ENCODE data around the gene STAG1.
"Not testable (repeated sequence)": the region's sequence is repeated elsewhere in the genome, so short reads cannot be mapped to it uniquely, and the experiment has no call there.

The STAG1 gene

GRCh38 chr3:136377508-136377907, 374.7 kb downstream of the STAG1 start:
- no peak for DNase-seq

- DNase-seq = not testable (repeated sequence)
Observed at GRCh38 chr3:136375800-136376199, 376.4 kb downstream of the STAG1 start.

- no peak for DNase-seq
Observed at GRCh38 chr3:136366289-136366688, 385.9 kb downstream of the STAG1 start.

- no peak for DNase-seq
Observed at GRCh38 chr3:136353461-136353860, 398.7 kb downstream of the STAG1 start.

- no peak for DNase-seq
Observed at GRCh38 chr3:136351905-136352304, 400.3 kb downstream of the STAG1 start.

GRCh38 chr3:136351351-136351750, 400.8 kb downstream of the STAG1 start:
- DNase-seq = no peak

- no peak for DNase-seq
Observed at GRCh38 chr3:136350557-136350956, 401.6 kb downstream of the STAG1 start.

- no peak for DNase-seq
Observed at GRCh38 chr3:136350132-136350531, 402.0 kb downstream of the STAG1 start.

GRCh38 chr3:136346486-136346885, 405.7 kb downstream of the STAG1 start:
- DNase-seq = no peak

- peak; percentile 96 for DNase-seq
Observed at GRCh38 chr3:136343873-136344555, 408.2 kb downstream of the STAG1 start.

GRCh38 chr3:136343446-136343845, 408.7 kb downstream of the STAG1 start:
- peak; percentile 96 for DNase-seq

GRCh38 chr3:136336329-136337100, 415.7 kb downstream of the STAG1 start:
- DNase-seq = no peak

- not testable (repeated sequence) for DNase-seq
Observed at GRCh38 chr3:136334726-136335125, 417.5 kb downstream of the STAG1 start.

- no peak for DNase-seq
Observed at GRCh38 chr3:136334209-136334608, 418.0 kb downstream of the STAG1 start.

- no peak for DNase-seq
Observed at GRCh38 chr3:136332776-136333175, 419.4 kb downstream of the STAG1 start.

GRCh38 chr3:136332302-136332701, 419.9 kb downstream of the STAG1 start:
- DNase-seq = no peak

- no peak for DNase-seq
Observed at GRCh38 chr3:136330900-136331299, 421.3 kb downstream of the STAG1 start.

- DNase-seq = no peak
Observed at GRCh38 chr3:136329593-136329992, 422.6 kb downstream of the STAG1 start.

- DNase-seq = no peak
Observed at GRCh38 chr3:136327671-136328070, 424.5 kb downstream of the STAG1 start.

- no peak for DNase-seq
Observed at GRCh38 chr3:136326316-136326715, 425.9 kb downstream of the STAG1 start.

GRCh38 chr3:136311968-136312367, 440.2 kb downstream of the STAG1 start:
- no peak for DNase-seq

- DNase-seq = no peak
Observed at GRCh38 chr3:136311261-136311660, 440.9 kb downstream of the STAG1 start.

- peak; percentile 23 for DNase-seq
Observed at GRCh38 chr3:136305879-136306278, 446.3 kb downstream of the STAG1 start.

- no peak for DNase-seq
Observed at GRCh38 chr3:136300444-136300843, 451.7 kb downstream of the STAG1 start.
